GM06990 (cell line): ENCODE measurements around the gene RET.
A peak's percentile ranks its signal among the peaks of the same experiment; 100 is the strongest.

Experiments used
- DNase-seq: peaks from one replicate; pipeline ENCODE4 v3.0.0-alpha.2; 2011; ENCODE audit not compliant: insufficient read length; ENCODE audit errors: extremely low read depth
- H3K27me3 ChIP-seq: replicated peaks from 2 replicates; pipeline ENCODE4 v1.6.0; 2011; ENCODE audit warnings: low read length; ENCODE audit not compliant: control insufficient read depth, insufficient read depth
- H3K36me3 ChIP-seq: 2 replicates; pipeline ENCODE4 v1.5.1; 2011; ENCODE audit warnings: low read length; ENCODE audit not compliant: control insufficient read depth, insufficient read depth
- H3K4me3 ChIP-seq: replicated peaks from 2 replicates; pipeline ENCODE4 v1.5.1; 2011; ENCODE audit warnings: low read depth, mild to moderate bottlenecking, control low read depth, low read length
- CTCF ChIP-seq: IDR thresholded peaks from 2 replicates; pipeline ENCODE4 v1.5.1; 2011; ENCODE audit warnings: low read length, control low read depth, mild to moderate bottlenecking, inconsistent platforms; ENCODE audit not compliant: insufficient read depth, poor library complexity, severe bottlenecking

RET gene

GRCh38 chr10:43076876-43077420, at the start of gene RET:
TSS of gene RET (plus strand) at chr10:43077069. CDS start at chr10:43077259, 190 bp downstream.
- Histone ChIP-seq H3K36me3 (no peaks in the 10 kb centered on the region), H3K27me3 (peaks cover 3% of the 10 kb centered on the region), H3K4me3 (no peak within 1 kb of the TSS; the same call in 1 of the 2 replicates)
- peak; percentile 18 for DNase-seq
- no peak for TF ChIP-seq CTCF

- no peaks in the 10 kb centered on the region for H3K36me3 ChIP-seq
- no peak for TF ChIP-seq CTCF
- H3K4me3 ChIP-seq, result no peak overlapping the region
- no peaks in the 10 kb centered on the region; the same call in 1 of the 2 replicates for H3K27me3 ChIP-seq
- no peak for DNase-seq
Measured at GRCh38 chr10:43027331-43027955, 49.4 kb upstream of the RET start.

- no peak overlapping the region for H3K4me3 ChIP-seq
- H3K27me3 ChIP-seq, result no peaks in the 10 kb centered on the region; the same call in 1 of the 2 replicates
- no peak for TF ChIP-seq CTCF
- H3K36me3 ChIP-seq, result no peaks in the 10 kb centered on the region
- DNase-seq, result no peak
Measured at GRCh38 chr10:43028143-43028542, 48.7 kb upstream of the RET start.

- Histone ChIP-seq H3K27me3 (no peaks in the 10 kb centered on the region; the same call in 1 of the 2 replicates), H3K36me3 (no peaks in the 10 kb centered on the region), H3K4me3 (no peak overlapping the region)
- no peak for DNase-seq
- no peak for TF ChIP-seq CTCF
Measured at GRCh38 chr10:43029043-43029442, 47.8 kb upstream of the RET start.

- no peak for DNase-seq
- no peaks in the 10 kb centered on the region; the same call in 1 of the 2 replicates for H3K27me3 ChIP-seq
- no peaks in the 10 kb centered on the region for H3K36me3 ChIP-seq
- TF ChIP-seq CTCF, result no peak
- H3K4me3 ChIP-seq, result no peak overlapping the region
Measured at GRCh38 chr10:43032613-43033012, 44.3 kb upstream of the RET start.
